ENCODE data around the gene ZMIZ1.

ZMIZ1 gene

DNA sequence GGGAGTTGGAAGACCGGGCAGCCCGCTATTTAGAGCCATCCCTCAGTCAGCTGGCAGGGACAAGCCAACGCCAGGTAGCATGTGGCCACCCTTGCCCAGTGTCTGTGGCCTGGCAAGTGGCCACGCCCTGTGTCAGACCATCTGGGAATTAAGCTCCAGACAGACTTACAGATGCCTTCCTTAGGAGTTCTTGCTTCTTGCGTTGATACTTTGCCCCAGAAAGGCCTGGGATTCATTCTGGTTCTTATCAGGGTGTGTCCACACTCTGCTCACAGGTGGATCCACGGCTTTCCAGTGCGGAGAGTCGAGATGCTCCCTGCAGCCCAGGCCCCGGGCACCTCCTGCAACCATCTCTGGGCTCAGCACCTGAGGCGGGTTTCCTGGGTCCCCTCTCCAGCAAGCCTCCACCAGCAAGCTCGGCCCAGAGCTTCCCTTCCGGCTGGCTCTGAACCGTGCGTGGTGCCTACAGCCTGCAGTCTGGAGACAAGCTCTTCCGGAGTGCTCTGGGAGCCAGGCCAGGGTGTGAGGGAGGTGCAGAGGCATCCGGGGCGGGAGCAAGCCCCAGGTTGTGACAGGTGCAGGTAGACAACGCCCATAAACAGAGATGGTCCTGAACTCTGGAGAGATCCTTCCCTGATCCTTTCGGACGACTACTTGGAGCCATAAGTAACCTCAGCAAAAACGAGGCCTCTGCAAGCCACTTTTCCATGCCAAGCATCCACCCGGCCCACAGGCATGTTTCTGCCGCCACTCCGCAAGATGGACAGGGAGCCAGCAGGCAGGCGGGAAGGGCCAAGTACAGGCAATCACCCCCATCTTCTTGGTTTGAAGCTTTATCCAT, 246.2 kb downstream of the ZMIZ1 start:
- no peak for DNase-seq

DNA sequence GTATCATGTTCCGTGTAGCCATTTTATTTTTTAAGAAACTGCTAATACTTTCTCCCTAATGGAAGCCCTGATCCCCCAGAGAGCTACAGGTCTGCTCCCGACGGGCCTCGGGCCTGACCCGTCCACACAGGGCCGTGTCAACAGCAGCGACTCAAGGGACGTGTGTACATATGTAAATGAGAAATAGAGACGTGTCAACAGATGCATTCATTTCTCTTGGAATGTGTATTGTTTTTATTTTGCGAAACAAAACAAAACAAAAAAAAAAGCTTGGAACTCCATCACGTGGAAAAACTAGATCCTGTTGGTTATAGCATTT, 246.8 kb downstream of the ZMIZ1 start:
- no peak for DNase-seq

DNA sequence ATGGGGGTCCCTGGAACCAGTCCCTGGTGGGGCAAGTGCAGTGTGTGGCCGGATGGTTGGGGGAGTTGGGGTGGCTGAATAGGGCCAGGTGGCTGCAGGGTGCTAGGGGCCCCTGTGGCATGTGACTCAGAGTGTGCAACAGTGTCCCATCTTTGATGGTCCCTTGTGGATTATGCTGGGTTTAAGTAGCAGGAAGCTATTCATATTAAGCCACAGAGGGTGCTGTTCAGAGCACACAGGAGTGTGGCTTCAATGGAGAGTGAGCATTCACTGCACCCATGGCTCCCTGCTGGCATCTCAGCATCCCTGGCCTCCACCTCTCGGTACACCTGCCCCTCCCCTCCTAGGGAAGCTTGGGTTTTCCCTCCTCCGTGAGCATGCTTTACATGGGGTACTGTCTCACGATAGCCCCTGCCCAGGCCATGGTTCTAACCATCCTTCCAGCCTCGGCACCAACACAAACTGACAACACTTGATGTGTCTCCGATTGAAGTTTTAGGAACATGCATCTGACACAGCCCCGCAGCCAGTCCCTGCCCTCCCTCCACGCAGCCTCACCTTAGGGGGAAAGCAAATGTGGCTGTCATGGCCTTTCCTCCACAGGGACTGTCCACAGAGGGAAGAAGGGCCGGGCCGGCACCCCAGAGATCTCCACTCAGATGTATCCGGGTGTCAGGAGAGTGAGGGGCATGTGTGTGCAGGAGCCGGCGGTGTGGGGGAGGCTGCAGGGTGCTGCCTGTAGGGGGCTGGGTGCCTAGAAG, 248.1 kb downstream of the ZMIZ1 start:
- DNase-seq, result no peak

DNA sequence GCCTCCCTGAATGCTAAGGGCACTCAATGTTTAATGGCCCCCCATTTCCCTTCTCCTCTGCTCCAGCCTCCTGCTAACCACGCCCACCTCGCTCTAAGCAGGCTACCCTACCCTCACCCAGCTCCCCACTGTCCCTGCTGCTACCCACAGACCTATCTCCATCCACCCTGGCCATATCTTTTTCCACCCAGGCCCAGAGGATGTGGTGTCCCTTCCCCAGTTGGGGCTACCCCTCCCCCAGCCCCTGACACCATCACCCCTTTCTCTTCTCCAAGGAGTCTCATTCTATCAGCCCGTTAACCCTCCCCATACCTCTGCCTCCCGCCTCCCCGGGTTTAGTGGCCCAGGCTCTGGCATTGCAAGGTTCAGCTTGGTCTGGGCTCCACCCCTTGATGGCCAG, 249.6 kb downstream of the ZMIZ1 start:
- DNase-seq, result no peak

DNA sequence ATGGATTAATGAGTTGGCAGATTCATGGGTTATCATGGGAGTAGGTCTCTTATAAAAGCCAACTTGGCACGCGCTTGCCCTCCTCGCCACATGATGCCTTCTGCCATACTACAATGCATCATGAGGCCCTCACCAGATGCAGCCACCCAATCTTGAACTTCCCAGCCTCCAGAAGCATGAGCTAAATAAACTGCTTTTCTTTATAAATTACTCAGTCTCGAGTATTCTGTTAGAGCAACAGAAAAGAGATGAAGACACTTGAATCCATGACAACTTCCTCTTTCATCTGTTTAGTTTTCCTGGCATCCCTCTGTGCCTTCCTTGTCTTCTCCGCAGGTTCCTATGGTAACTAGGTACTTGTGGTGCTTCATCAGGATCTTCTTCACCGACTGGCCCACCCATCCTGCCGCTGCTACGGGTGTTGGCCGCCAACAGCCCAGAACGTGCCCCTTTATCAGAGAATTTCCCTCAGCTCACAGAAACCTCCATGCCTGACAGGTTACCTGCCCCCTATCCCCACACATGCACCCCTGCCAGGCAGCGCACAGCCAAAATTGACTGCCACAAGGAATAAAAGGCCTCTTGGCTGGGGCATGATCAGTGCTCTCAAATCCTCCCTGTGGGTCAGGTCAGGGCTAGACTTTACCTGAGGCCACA, 250.5 kb downstream of the ZMIZ1 start:
- DNase-seq, result no peak

DNA sequence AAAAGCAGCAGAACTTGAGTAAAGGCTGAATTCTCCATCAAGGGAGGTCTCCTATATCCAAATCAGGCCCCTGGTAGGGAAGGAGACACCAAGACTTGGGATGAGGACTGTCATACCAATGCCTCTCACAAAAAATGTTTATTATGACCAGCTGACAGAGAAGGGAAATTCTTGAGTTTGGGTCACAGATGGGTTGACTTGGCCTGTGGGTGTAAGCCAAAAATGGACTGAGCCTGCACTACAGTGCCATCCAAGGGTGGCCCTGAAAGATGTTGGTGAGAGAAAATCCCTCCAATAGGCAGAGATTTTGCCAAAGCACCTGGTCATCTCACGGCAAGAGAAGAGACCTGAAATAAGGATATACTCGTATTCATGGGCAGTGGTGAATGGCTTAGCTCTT, 251.6 kb downstream of the ZMIZ1 start:
- DNase-seq, result no peak

DNA sequence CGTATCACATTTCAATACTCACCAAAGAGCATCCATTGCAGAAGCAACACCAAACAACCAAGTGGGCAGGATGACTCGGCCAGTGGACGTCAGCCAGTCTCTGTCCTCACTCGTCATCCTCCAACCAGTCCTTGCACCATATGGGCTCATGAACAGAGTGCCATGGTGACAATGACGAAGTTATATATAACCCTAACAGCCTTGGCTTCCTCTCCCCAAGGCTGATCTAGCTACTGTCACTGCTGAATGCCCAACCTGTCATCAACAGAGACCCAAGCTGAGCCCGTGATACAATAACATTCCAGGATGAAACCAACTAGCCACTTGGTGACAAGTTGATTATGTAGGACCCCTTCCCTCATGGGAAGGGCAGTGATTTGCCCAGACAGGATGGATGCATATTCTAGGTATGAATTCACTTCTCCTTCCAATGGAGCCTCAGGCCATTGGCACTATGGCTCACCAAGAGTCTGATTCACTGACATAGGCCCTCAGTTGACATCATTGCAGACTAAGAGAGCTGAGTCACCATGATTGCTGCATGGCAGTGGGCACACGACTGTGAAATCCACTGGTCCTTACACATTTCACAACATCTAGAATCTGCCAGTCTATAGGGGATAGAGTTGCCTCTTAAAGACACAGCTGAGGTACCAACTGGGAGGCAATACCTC, 252.2 kb downstream of the ZMIZ1 start:
- DNase-seq, result peak; percentile 21 to 23

DNA sequence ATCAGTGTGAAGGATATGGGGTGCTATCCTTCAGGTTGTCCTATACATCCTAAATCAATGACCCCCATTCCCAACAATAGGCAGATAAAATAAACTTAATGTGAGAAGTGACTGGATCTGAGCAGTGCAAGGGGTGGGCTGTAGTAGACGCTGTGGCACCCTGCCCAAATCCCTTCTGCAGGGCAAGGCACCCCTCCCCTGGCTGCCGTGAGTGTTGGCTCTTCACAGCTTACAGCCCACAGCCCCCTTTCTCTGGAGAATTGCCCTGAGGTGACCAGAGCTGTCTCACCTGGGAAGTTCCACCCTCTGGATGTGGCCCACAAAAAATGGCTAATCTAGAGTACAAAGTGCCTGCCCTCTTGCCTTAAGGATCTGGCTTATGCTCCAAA, 252.7 kb downstream of the ZMIZ1 start:
- DNase-seq, result no peak

DNA sequence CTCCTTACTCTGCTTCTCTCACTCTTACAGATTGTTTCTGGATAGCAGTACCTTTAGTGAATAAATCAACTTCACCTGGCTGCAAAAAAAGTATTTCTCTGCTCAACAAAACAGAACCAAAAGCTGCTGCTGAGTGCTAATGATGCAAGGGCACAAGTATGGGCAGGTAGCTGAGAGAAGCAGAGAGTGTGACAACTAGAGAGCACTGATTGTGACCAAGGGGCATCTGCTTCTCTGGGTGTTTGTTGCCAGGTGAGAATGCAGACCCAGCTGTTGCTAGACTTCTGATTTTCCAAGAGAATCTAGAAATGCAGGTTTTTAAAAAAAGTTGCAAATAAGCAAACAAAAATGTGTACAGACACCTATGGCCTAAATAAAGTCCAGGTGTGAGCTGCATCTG, 253.2 kb downstream of the ZMIZ1 start:
- DNase-seq, result no peak

DNA sequence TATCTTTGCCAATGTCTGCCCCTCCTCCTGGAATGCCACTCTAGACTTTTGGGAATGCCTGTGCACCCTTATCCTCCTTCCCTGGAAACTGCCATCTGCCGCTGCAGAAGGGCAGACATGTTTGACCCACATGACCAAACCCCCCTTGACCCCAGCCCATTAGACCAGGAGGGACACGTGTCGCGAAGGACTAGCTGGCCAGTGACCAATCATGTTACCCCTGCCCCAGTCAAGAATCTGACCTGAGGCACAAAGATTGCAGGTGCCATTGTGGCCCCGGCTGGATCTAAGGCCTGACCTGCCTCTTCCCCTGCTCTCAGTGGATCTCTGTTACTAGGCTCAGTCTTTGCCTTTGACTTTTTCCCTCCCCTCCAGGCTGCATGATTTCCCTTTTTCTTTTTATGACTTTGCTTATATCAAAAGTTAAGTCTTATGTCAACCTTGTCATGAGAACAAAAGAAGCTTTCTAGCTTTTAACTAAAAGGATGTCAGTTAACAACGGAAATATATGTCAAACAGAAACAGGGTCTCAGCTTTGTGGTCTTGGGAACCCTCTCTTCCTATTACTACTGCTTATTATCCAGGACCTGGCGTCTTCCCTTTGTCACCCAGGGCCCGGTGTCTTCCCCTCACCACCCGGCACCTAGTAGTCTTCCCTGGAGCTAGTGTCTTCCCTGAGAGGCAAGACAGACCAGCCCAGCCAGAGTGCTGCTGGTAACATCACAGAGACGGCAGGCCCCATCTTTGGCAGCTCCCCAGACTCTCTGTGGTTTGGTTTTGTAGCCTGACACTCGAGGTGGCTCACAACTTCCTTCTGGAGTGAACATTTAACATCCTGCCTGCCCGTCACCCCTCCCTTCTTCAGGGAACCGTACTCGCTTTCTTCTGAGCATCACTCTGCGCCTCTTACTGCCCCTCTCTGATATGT, 254.1 kb downstream of the ZMIZ1 start:
- DNase-seq, result peak; percentile 63

DNA sequence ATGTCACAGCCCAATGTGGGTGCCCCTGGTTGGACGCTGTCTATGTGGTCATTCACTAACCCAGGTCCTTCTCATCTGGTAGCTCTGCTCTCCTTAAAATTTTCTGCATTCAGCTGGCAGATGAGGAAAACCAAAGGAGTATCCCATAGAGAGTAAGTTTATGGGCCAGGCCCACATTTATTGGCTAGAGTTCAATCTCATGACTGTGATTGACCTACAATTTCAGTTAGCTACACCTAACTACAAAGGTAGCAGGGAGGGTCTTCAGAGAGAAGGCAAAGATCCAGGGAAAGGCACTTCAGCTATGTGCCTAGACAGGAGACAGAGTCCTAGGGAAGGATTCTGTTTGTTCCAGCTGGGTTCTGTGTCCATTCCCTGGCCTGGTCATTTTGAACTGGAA, 254.8 kb downstream of the ZMIZ1 start:
- DNase-seq, result no peak

DNA sequence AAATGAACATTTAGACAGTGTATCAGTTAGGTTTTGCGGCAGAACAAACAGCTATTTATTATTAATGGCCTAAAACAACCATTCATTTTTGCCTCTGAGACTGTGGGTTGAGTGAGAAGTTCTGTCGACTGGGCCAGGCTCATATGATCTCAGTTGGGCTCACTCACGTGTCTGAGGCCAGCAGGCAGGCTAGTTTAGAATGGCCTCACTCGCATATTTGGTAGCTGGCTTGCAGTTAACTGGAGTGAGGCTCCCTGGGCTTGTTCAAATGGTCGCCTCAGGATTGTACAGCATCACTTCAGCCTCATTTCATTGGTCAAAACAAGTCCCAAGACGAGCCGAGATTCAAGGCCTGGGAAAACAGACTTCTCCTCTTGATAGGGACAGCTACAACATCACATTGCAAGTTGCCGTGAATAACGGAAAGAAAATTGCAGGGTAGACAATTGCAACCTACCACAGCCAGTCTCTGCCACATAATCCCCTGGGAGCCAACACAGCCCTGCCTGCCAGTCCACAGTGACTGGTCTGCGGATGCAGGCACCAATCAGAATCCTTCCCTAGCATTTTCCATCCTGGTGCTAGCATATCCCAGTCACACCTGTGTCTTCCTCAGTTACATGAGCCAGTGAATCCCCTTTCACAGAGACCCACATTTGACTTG, 255.4 kb downstream of the ZMIZ1 start:
- no peak for DNase-seq

DNA sequence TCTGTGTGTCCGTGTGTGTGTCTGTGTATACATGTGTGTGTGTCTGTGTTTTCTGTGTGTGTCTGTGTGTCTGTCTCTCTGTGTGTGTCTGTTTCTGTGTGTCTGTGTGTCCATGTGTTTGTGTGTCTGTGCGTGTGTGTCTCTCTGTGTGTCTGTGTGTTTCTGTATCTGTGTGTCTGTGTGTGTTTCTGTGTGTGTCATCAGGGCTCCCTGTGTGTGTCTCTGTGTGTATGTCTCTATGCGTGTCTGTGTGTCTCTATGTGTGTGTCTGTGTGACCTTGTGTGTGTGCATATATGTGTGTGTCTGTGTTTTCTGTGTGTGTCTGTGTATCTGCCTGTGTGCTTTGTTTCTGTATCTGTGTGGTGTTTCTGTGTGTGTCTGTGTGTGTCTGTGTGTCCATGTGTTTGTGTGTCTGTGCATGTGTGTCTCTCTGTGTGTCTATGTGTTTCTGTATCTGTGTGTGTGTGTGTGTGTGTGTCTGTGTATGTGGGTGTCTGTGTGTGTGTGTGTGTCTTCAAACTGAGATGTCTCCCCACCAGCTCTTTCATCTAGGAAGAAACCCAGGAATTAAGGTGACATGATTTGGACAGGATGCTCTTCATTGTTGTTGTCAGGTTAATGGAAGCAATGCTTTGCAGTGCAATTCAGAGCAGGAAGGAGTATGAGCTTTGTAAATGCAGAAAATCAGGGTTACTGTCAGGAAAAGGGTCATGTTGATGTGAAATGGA, 257.8 kb downstream of the ZMIZ1 start:
- no peak for DNase-seq

DNA sequence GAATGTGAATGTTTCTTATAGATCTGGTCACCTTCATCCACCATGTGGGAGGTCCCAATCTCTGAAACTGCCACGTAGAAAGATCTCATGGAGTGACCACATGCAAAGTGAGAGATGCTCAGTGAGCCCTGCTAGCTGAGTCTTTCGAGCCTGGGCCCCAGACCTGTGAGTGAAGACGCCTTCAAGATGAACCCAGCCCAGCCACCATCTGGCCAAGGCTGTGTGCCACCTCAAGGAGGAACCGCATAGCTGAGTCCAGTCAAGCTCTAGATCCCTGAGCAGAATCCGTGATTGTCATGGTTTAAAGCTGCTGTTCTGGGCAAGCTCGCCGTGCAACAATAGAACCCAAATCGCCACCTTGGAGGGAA, 258.3 kb downstream of the ZMIZ1 start:
- no peak for DNase-seq

DNA sequence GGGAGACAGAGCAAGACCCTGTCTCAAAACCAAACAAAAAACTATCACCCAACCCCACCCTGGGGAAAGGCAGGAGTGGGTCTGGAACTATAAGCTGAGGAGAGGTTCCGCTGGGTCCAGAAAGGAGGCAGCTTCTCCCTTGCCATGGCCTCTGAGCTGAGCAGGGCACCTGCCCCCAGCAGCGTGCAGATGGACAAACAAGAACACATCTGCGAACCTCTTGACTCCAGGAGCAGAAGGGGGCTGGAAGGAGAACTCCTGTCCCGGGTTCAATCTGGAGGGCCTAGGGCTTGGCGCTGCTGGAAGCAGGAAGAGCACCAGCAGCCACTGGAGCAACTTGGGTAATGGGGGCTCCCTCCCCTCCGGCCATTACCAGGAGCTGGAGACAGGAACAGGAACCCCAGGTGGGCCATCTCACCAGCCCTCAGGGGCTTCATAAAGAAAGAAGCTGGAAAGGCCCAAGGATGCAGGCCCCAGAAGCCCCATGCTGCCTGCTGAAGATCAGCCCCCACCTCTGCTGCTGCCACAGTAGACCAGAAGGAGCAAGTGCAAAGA, 259.5 kb downstream of the ZMIZ1 start:
- DNase-seq, result no peak

DNA sequence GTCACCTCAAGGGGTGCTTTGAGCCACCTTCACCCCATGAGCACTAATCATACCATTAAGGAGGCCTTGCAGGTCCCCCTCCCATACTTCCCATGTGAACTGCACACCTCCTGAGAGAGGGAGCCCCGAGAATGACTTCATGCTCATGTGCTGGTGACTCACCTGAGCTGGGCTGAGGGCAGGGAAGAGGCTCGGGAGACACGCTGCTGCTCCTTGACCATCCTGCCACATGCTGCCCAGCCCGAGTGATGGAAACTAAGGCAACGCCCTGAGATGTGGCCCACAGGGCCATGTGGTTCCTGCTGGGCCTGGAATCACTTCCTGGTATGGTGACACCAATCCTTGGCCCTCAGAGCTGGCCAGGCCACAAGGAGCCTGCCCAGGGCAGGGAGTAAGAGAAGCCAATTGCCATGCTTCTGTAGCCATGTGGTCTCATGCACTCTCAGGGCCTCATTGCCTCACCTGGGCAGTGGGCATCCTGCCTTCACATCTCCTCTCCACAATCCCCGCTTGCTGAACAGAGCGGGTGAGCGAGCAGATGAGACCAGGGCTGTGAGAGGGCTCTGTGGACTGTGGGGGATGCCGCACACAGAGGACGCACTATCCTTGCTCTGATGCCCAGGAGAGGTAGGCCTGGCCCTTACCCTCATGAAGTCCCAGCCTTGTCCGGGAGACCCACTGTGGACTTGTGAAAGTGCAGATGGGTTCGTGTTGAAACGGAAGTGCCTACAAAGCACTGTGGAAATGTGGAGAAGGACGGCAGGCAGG, 260.2 kb downstream of the ZMIZ1 start:
- DNase-seq, result no peak

DNA sequence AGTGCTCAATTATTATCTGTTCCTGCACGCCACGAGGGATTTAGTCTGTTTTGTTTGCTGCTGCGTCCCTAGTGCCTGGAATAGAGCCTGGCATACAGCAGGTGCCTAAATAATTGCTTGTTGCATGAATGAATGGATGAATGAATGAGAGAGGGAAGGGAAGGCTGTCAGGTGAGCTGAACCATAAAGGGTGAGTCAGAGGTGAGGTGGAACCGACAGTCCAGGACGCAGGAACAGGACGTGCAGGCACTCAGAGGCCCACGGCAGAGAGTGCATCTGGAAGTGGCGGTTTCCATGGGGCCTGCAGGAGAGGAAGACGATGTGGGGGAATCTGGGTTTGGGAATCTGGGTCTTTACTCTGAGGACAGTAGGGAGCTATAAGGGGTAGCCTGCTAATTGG, 260.8 kb downstream of the ZMIZ1 start:
- DNase-seq, result no peak

DNA sequence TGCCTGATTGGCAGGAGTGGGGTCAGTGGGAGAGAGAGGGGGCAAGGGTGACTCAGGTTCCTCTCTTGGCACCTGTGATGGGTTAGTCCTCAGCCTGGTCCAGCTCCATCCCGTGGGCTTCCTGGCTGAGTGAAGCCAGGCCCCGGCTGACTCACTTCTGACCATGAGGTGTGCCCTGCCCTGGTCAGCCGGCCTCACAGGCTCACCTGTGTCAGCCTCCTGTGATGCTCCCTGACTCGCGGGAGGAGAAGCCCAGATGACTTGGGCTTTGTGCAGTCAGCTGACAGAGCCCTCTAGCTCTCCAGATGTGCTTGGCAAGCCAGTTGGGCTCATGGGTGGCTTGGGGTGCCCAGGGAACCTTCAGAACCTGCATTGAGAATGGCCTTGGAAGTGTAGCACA, 262.5 kb downstream of the ZMIZ1 start:
- no peak for DNase-seq

DNA sequence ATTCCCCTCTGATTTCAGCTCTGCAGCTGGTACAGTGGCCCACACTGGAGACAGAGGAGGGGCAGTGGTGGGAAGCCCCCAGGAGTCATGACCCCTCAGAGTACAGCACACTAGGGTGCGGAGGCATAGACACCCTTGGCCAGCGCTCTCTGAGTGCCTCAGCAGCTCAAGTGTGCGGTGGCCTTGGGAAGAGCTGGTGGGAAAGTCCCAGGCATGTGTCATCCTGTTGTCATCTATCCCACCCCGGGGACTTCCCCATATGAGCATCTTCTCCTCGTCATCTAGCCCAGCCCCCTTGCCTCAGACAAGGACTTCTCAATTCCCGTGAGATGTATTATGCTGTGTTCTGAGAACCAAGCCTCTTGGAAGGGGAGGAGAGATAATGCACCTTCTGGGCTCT, 262.9 kb downstream of the ZMIZ1 start:
- peak; percentile 72 to 77 for DNase-seq

Measured in stimulated activated CD4-positive, alpha-beta T cell treated with anti-CD3 and anti-CD28 coated beads, Interleukin-2, amount 100 ng/mL, for 48 hours (primary cell).